H1 (cell line): ENCODE data around the gene PC.
A peak's percentile ranks its signal among the peaks of the same experiment; 100 is the strongest.

Experiments
- CTCF ChIP-seq, 3 experiments: IDR thresholded peaks; 1 replicate in 2 of 3; 2 replicates in 1 of 3; pipeline versions ENCODE4 v1.5.1 to v1.6.1; 2011; ENCODE audit warnings: low read length in 3 of 3, mild to moderate bottlenecking in 3 of 3, inconsistent platforms in 2 of 3, low read depth in 1 of 3, moderate library complexity in 1 of 3; ENCODE audit not compliant: insufficient read depth in 1 of 3; ENCODE audit errors: control extremely low read depth in 1 of 3
- E2F6 ChIP-seq: IDR thresholded peaks from 2 replicates; pipeline ENCODE4 v1.6.1; 2012; ENCODE audit warnings: inconsistent platforms
- EP300 ChIP-seq, 2 experiments: IDR thresholded peaks; 1 replicate in 1 of 2; 2 replicates in 1 of 2; pipeline ENCODE4 v1.6.1; 2011 to 2012; ENCODE audit warnings: low read depth in 2 of 2, low read length in 2 of 2, mild to moderate bottlenecking in 2 of 2, borderline replicate concordance in 1 of 2, inconsistent platforms in 1 of 2, moderate library complexity in 1 of 2
- GABPA ChIP-seq: IDR thresholded peaks from 2 replicates; pipeline ENCODE4 v1.6.1; 2011; ENCODE audit warnings: mild to moderate bottlenecking, low read length, moderate library complexity, borderline replicate concordance; ENCODE audit not compliant: insufficient read depth
- POLR2A ChIP-seq, 2 experiments: IDR thresholded peaks; 1 replicate in 1 of 2; 2 replicates in 1 of 2; pipeline ENCODE4 v1.6.1; 2011; ENCODE audit warnings: low read depth in 2 of 2, low read length in 2 of 2, mild to moderate bottlenecking in 2 of 2; ENCODE audit errors: control extremely low read depth in 1 of 2
- POLR2AphosphoS5 ChIP-seq: IDR thresholded peaks from 2 replicates; pipeline ENCODE4 v1.6.1; 2011; ENCODE audit warnings: low read depth, low read length
- RAD21 ChIP-seq, 2 experiments: IDR thresholded peaks in 1 of 2; conservative IDR thresholded peaks in 1 of 2; 2 replicates each; pipeline ENCODE4 v1.6.1; 2011; ENCODE audit warnings: low read depth in 2 of 2, low read length in 2 of 2, improper control_type of control experiment in 1 of 2, inconsistent platforms in 1 of 2, mild to moderate bottlenecking in 1 of 2, moderate library complexity in 1 of 2
- RBBP5 ChIP-seq: IDR thresholded peaks from 2 replicates; pipeline ENCODE4 v1.7.1; 2012; ENCODE audit warnings: low read depth, mild to moderate bottlenecking, inconsistent platforms, low read length, moderate library complexity, borderline replicate concordance
- SP1 ChIP-seq: IDR thresholded peaks from 2 replicates; pipeline ENCODE4 v1.6.1; 2011; ENCODE audit warnings: low read depth, low read length
- ZNF274 ChIP-seq: IDR thresholded peaks from 2 replicates; pipeline ENCODE4 v1.7.0; 2012; ENCODE audit warnings: low read length, borderline replicate concordance; ENCODE audit errors: extremely low read depth

GRCh38 chr11:66976028-66976467 is 17.9 kb upstream of the PC start:
- no peak for TF ChIP-seq POLR2AphosphoS5
- peak; percentile 78 to 92 (median 85) for TF ChIP-seq CTCF (IDR thresholded peaks at IDR 0.05; ENCODE audit: control extremely low read depth in 1 of 3, insufficient read depth in 1 of 3, low read depth in 1 of 3, low read length in 3 of 3)
- TF ChIP-seq POLR2A (IDR thresholded peaks at IDR 0.05; ENCODE audit: control extremely low read depth in 1 of 2, low read depth in 2 of 2, low read length in 2 of 2), result no peak
- TF ChIP-seq EP300 (IDR thresholded peaks at IDR 0.05; ENCODE audit: borderline replicate concordance in 1 of 2, low read depth in 2 of 2, low read length in 2 of 2), result no peak
- peak; percentile 88 to 93 for TF ChIP-seq RAD21 (IDR thresholded peaks at IDR 0.05 in 1 of 2, conservative IDR thresholded peaks at IDR 0.05 in 1 of 2; ENCODE audit: low read depth in 2 of 2, low read length in 2 of 2)
- no peak for TF ChIP-seq RBBP5
- no peak for TF ChIP-seq GABPA
- no peak for TF ChIP-seq SP1
- TF ChIP-seq ZNF274, result no peak
- peak; percentile 43; the same call in 1 of the 2 replicates for TF ChIP-seq E2F6
